K562 (cell line): ENCODE data around the gene POLR1D. TPM values are rescaled to one million over a fixed set of nuclear protein-coding genes. Genes with fewer than 3 reads are reported as not detected.

Source experiments
- ATAC-seq: fragments of 200-7000 bp; cut with Tn5 transposase; 3 replicates; pipeline ENCODE4 v1.9.1; 2020; ENCODE audit warnings: moderate library complexity
- BruUV-seq: library from RNA; stranded (reverse); fragments of 400-500 nt; replicated peaks from 2 replicates; lab custom pipeline; 2021; lab: Mats Ljungman, UMichigan
- CTCF ChIA-PET: fragments of 300-600 bp; formaldehyde crosslinking; extraction: SDS; loops from one replicate; lab custom pipeline; 2021; ENCODE audit warnings: low intra/inter-chr PET ratio; lab: Yijun Ruan, JAX
- POLR2A ChIA-PET: fragments of 300-600, 350-650 bp; sonication (Branson Sonifier 250); formaldehyde crosslinking; extraction: SDS; loops from one replicate; lab custom pipeline; 2021; ENCODE audit warnings: antibody characterized with exemption, inconsistent platforms; lab: Yijun Ruan, JAX
- DNase-seq, 4 experiments: peaks; one replicate each; pipeline versions ENCODE4 v3.0.0 to v3.0.0-alpha.2; 2011 to 2018; ENCODE audit warnings: low spot score in 3 of 4, mixed read lengths in 3 of 4; ENCODE audit errors: extremely low read depth in 1 of 4
- FAIRE-seq: peaks from 2 replicates; lab custom pipeline; 2011; peaks lifted over from hg19 to GRCh38; lab: Jason Lieb, UNC
- H2AFZ ChIP-seq: 2 replicates; pipeline ENCODE4 v1.6.0; 2011; ENCODE audit warnings: low read depth, low read length, control low read depth, inconsistent platforms
- H3K27ac ChIP-seq: fragments of 200-600 bp; 3 replicates; pipeline ENCODE4 v1.8.0; 2011; ENCODE audit warnings: low read depth, mild to moderate bottlenecking, control low read depth, inconsistent platforms, low read length, moderate library complexity, mixed read lengths; ENCODE audit errors: extremely low read depth
- H3K27me3 ChIP-seq, 2 experiments: fragments of 300-600 bp in 1 of 2; 2 replicates in 1 of 2; 3 replicates in 1 of 2; pipeline versions ENCODE4 v1.6.0 to v1.8.0; 2011; ENCODE audit warnings: inconsistent platforms in 2 of 2, low read length in 2 of 2, mild to moderate bottlenecking in 1 of 2, mixed read lengths in 1 of 2, moderate library complexity in 1 of 2; ENCODE audit not compliant: control insufficient read depth in 2 of 2, insufficient read depth in 2 of 2
- H3K36me3 ChIP-seq: fragments of 300-600 bp; 3 replicates; pipeline ENCODE4 v1.8.0; 2011; ENCODE audit warnings: mild to moderate bottlenecking, low read length, inconsistent platforms; ENCODE audit not compliant: control insufficient read depth, insufficient read depth
- H3K4me1 ChIP-seq, 2 experiments: fragments of 200-600 bp in 1 of 2; replicated peaks in 1 of 2; 2 replicates in 1 of 2; 3 replicates in 1 of 2; pipeline versions ENCODE4 v1.5.1 to v1.8.0; 2011; ENCODE audit warnings: inconsistent platforms in 2 of 2, low read length in 2 of 2, mild to moderate bottlenecking in 1 of 2, mixed read lengths in 1 of 2, moderate library complexity in 1 of 2; ENCODE audit not compliant: control insufficient read depth in 2 of 2, insufficient read depth in 2 of 2
- H3K4me2 ChIP-seq: 2 replicates; pipeline ENCODE4 v1.6.1; 2011; ENCODE audit warnings: low read length, control low read depth, inconsistent platforms, mixed read lengths; ENCODE audit not compliant: insufficient read depth
- H3K4me3 ChIP-seq: fragments of 200-600 bp; sonication (generic), shearing (Covaris generic); 2 replicates; pipeline ENCODE4 v1.5.1; 2016; ENCODE audit warnings: control low read depth, inconsistent platforms
- H3K79me2 ChIP-seq: fragments of 200-600 bp; 3 replicates; pipeline ENCODE4 v1.8.0; 2011; ENCODE audit warnings: low read length, inconsistent platforms; ENCODE audit not compliant: control insufficient read depth, insufficient read depth
- H3K9ac ChIP-seq, 2 experiments: 2 replicates each; pipeline versions ENCODE4 v1.6.0 to v1.6.1; 2011; ENCODE audit warnings: low read depth in 2 of 2, low read length in 2 of 2, control low read depth in 1 of 2, inconsistent platforms in 1 of 2, mild to moderate bottlenecking in 1 of 2, mixed read lengths in 1 of 2; ENCODE audit not compliant: insufficient read depth in 1 of 2
- H3K9me1 ChIP-seq: one replicate; pipeline ENCODE4 v1.6.0; 2011; ENCODE audit warnings: inconsistent platforms, mild to moderate bottlenecking, low read length, moderate library complexity; ENCODE audit not compliant: control insufficient read depth, insufficient read depth
- H3K9me3 ChIP-seq: replicated peaks from 2 replicates; pipeline ENCODE4 v1.5.1; 2011; ENCODE audit warnings: low read depth, low read length, inconsistent platforms; ENCODE audit not compliant: control insufficient read depth, insufficient read depth
- H4K20me1 ChIP-seq: replicated peaks from 2 replicates; pipeline ENCODE4 v1.6.1; 2011; ENCODE audit warnings: low read length, inconsistent platforms, mixed read lengths; ENCODE audit not compliant: control insufficient read depth, insufficient read depth
- ARID2 ChIP-seq: fragments of 450-650 bp; IDR thresholded peaks from 2 replicates; pipeline ENCODE4 v1.6.1; 2017; ENCODE audit warnings: antibody characterized with exemption, mild to moderate bottlenecking
- EP300 ChIP-seq: IDR thresholded peaks from 2 replicates; pipeline ENCODE4 v1.6.1; 2012; ENCODE audit warnings: low read length, improper control_type of control experiment
- HSF4 ChIP-seq: fragments of 250-450 bp; sonication (Bioruptor Pico); IDR thresholded peaks from 2 replicates; pipeline ENCODE4 v2.1.2; 2022; ENCODE audit warnings: mild to moderate bottlenecking, moderate library complexity, borderline replicate concordance
- NFIC ChIP-seq: fragments of 450-650 bp; IDR thresholded peaks from 2 replicates; pipeline ENCODE4 v1.6.1; 2017; ENCODE audit warnings: mild to moderate bottlenecking, inconsistent platforms
- PURB ChIP-seq: sonication (generic); formaldehyde crosslinking; IDR thresholded peaks from 2 replicates; pipeline ENCODE4 v1.9.0; 2021; ENCODE audit warnings: low read depth, mild to moderate bottlenecking, missing genetic modification reagents
- SRSF9 ChIP-seq: fragments of 200-400 bp; formaldehyde crosslinking; IDR thresholded peaks from 2 replicates; pipeline ENCODE4 v1.6.1; 2017; ENCODE audit warnings: low read depth, low read length, borderline replicate concordance
- ZFPM2 ChIP-seq: fragments of 250-450 bp; sonication (Bioruptor Pico); IDR thresholded peaks from 2 replicates; pipeline ENCODE4 v1.5.1; 2022; ENCODE audit warnings: mild to moderate bottlenecking
- WGBS: fragments of 100-300 bp; shearing (Covaris generic); methylation state at CpG from one replicate; pipeline ENCODE4 v1.1.6; 2016; ENCODE audit warnings: low coverage, mixed read lengths; ENCODE audit not compliant: insufficient coverage; ENCODE audit errors: missing lambda C conversion rate; 5-methylcytosine and 5-hydroxymethylcytosine counted together
- in situ Hi-C: fragments of 300-500 bp; cut with MboI; formaldehyde crosslinking; loops from 4 replicates; pipeline ENCODE4 v1.15.0; 2018; ENCODE audit warnings: inconsistent platforms, mixed read lengths
- intact Hi-C: fragments of 100-400 bp; cut with micrococcal nuclease; formaldehyde crosslinking; loops from 2 replicates; pipeline ENCODE4 v1.14.2; 2022
- polyA plus RNA-seq, 8 experiments: library from polyadenylated mRNA; depleted of rRNA in 4 of 8; stranded (reverse) in 5 of 8; unstranded in 3 of 8; fragments of >200 nt; fragmentation: Nextera tagmentation in 2 of 8; fragmentation: Illumina TruSeq in 1 of 8; extraction: Ambion mirVana in 2 of 8; extraction: Trizol in 1 of 8; gene quantifications; 2 replicates each; pipeline versions ENCODE4 v1.2.1 to v1.2.3, GENCODE V29; 2011 to 2014; ENCODE audit warnings: inconsistent platforms in 1 of 8, missing spikeins in 1 of 8
- total RNA-seq, 7 experiments: library from RNA; depleted of rRNA in 6 of 7; stranded (reverse); fragments of >200 nt in 6 of 7; fragmentation: Illumina TruSeq in 2 of 7; extraction: Trizol in 2 of 7; gene quantifications; 2 replicates each; pipeline versions ENCODE4 v1.2.1 to v1.2.3, GENCODE V29; 2011 to 2021; ENCODE audit warnings: low replicate concordance in 1 of 7
- TF ChIP-seq, protein P1 (sequence below): fragments of 250-450 bp; sonication (Bioruptor Pico); IDR thresholded peaks from 2 replicates; pipeline ENCODE4 v1.8.0; 2022; ENCODE audit warnings: moderate library complexity, mild to moderate bottlenecking, inconsistent platforms
- TF ChIP-seq, protein P2 (sequence below): fragments of 250-450 bp; sonication (Bioruptor Pico); IDR thresholded peaks from 2 replicates; pipeline ENCODE4 v1.5.0; 2020; ENCODE audit warnings: mild to moderate bottlenecking
- TF ChIP-seq, protein P3 (sequence below): fragments of 450-650 bp; IDR thresholded peaks from 2 replicates; pipeline ENCODE4 v1.6.1; 2016; ENCODE audit warnings: mild to moderate bottlenecking, moderate library complexity

The POLR1D gene
- total and polyA plus RNA-seq, 9 of the 15 experiments (the other 6 are each of a cell fraction or from before 2014, with no cell fraction given), result 107 to 188 (median 145) TPM

DNA sequence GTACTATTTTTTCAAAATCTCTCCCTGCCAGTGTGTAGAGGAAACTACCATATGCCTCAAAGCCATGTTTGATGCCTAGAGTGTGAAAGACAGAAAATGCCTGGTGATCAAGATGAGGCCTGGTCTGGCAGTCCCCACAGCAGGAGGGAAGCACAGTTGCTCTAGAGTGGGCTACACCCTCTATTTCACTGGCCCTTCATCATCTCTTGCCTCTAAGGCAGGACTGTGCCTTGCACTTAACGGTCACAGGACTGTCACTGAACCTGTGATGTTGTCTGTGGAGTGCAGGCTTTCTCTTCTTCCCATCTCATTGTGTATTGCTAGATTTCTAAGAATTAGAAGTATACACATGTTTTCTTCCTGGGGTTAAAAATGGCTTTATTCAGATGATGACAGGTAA is 16.3 kb downstream of the POLR1D start:
- H3K79me2 ChIP-seq, result peaks cover 13% of the 10 kb centered on the region; the same call in 2 of the 3 replicates
- H3K9me1 ChIP-seq, result no peaks in the 10 kb centered on the region
- peaks cover 4% of the 10 kb centered on the region; the same call in 1 of the 3 replicates for H3K36me3 ChIP-seq
- intact Hi-C loops (no loop called here), in situ Hi-C loops (no loop called here)
- H3K9me3 ChIP-seq, result no peaks in the 10 kb centered on the region
- peak; percentile 63 for ATAC-seq
- H3K4me1 ChIP-seq, result peaks cover 0 to 3% of the 10 kb centered on the region in 2 experiments; a peak in 3 of 5 replicates
- no peaks in the 10 kb centered on the region for H3K27me3 ChIP-seq
- no peak for DNase-seq
- H3K4me2 ChIP-seq, result no peak overlapping the region
- no peak overlapping the region for H3K9ac ChIP-seq
- H3K27ac ChIP-seq, result no peak overlapping the region
- H4K20me1 ChIP-seq, result no peaks in the 10 kb centered on the region
- BruUV-seq, result no TSS peak
- 44% methylated on average over 1 of the region's 1 CpG for WGBS
- ChIA-PET CTCF (no interaction called here), POLR2A (interaction anchor here (0.5 to 1.5 kb wide), 2 partner anchors 10 to 357 kb away, joined by 4 to 5 read pairs; no protein-coding TSS in a partner anchor)
- no peak overlapping the region for H3K4me3 ChIP-seq
- no peak overlapping the region for H2AFZ ChIP-seq
- no peak for FAIRE-seq
- TF ChIP-seq, protein P1, sequence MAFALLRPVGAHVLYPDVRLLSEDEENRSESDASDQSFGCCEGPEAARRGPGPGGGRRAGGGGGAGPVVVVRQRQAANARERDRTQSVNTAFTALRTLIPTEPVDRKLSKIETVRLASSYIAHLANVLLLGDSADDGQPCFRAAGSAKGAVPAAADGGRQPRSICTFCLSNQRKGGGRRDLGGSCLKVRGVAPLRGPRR (CRISPR knock-in tag), result no peak
- TF ChIP-seq HSF4 (CRISPR knock-in tag) (no peak), ARID2 (no peak), EP300 (no peak), PURB (CRISPR knock-in tag) (no peak), ZFPM2 (CRISPR knock-in tag) (no peak), SRSF9 (no peak), NFIC (no peak)
- TF ChIP-seq, protein P2, sequence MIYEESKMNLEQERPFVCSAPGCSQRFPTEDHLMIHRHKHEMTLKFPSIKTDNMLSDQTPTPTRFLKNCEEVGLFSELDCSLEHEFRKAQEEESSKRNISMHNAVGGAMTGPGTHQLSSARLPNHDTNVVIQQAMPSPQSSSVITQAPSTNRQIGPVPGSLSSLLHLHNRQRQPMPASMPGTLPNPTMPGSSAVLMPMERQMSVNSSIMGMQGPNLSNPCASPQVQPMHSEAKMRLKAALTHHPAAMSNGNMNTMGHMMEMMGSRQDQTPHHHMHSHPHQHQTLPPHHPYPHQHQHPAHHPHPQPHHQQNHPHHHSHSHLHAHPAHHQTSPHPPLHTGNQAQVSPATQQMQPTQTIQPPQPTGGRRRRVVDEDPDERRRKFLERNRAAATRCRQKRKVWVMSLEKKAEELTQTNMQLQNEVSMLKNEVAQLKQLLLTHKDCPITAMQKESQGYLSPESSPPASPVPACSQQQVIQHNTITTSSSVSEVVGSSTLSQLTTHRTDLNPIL (CRISPR knock-in tag), result no peak
- TF ChIP-seq, protein P3, sequence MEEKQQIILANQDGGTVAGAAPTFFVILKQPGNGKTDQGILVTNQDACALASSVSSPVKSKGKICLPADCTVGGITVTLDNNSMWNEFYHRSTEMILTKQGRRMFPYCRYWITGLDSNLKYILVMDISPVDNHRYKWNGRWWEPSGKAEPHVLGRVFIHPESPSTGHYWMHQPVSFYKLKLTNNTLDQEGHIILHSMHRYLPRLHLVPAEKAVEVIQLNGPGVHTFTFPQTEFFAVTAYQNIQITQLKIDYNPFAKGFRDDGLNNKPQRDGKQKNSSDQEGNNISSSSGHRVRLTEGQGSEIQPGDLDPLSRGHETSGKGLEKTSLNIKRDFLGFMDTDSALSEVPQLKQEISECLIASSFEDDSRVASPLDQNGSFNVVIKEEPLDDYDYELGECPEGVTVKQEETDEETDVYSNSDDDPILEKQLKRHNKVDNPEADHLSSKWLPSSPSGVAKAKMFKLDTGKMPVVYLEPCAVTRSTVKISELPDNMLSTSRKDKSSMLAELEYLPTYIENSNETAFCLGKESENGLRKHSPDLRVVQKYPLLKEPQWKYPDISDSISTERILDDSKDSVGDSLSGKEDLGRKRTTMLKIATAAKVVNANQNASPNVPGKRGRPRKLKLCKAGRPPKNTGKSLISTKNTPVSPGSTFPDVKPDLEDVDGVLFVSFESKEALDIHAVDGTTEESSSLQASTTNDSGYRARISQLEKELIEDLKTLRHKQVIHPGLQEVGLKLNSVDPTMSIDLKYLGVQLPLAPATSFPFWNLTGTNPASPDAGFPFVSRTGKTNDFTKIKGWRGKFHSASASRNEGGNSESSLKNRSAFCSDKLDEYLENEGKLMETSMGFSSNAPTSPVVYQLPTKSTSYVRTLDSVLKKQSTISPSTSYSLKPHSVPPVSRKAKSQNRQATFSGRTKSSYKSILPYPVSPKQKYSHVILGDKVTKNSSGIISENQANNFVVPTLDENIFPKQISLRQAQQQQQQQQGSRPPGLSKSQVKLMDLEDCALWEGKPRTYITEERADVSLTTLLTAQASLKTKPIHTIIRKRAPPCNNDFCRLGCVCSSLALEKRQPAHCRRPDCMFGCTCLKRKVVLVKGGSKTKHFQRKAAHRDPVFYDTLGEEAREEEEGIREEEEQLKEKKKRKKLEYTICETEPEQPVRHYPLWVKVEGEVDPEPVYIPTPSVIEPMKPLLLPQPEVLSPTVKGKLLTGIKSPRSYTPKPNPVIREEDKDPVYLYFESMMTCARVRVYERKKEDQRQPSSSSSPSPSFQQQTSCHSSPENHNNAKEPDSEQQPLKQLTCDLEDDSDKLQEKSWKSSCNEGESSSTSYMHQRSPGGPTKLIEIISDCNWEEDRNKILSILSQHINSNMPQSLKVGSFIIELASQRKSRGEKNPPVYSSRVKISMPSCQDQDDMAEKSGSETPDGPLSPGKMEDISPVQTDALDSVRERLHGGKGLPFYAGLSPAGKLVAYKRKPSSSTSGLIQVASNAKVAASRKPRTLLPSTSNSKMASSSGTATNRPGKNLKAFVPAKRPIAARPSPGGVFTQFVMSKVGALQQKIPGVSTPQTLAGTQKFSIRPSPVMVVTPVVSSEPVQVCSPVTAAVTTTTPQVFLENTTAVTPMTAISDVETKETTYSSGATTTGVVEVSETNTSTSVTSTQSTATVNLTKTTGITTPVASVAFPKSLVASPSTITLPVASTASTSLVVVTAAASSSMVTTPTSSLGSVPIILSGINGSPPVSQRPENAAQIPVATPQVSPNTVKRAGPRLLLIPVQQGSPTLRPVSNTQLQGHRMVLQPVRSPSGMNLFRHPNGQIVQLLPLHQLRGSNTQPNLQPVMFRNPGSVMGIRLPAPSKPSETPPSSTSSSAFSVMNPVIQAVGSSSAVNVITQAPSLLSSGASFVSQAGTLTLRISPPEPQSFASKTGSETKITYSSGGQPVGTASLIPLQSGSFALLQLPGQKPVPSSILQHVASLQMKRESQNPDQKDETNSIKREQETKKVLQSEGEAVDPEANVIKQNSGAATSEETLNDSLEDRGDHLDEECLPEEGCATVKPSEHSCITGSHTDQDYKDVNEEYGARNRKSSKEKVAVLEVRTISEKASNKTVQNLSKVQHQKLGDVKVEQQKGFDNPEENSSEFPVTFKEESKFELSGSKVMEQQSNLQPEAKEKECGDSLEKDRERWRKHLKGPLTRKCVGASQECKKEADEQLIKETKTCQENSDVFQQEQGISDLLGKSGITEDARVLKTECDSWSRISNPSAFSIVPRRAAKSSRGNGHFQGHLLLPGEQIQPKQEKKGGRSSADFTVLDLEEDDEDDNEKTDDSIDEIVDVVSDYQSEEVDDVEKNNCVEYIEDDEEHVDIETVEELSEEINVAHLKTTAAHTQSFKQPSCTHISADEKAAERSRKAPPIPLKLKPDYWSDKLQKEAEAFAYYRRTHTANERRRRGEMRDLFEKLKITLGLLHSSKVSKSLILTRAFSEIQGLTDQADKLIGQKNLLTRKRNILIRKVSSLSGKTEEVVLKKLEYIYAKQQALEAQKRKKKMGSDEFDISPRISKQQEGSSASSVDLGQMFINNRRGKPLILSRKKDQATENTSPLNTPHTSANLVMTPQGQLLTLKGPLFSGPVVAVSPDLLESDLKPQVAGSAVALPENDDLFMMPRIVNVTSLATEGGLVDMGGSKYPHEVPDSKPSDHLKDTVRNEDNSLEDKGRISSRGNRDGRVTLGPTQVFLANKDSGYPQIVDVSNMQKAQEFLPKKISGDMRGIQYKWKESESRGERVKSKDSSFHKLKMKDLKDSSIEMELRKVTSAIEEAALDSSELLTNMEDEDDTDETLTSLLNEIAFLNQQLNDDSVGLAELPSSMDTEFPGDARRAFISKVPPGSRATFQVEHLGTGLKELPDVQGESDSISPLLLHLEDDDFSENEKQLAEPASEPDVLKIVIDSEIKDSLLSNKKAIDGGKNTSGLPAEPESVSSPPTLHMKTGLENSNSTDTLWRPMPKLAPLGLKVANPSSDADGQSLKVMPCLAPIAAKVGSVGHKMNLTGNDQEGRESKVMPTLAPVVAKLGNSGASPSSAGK, result no peak
